ENCODE measurements around the gene NOA1. TPM values are rescaled to one million over a fixed set of nuclear protein-coding genes. Genes with fewer than 3 reads are reported as not detected.
A peak's percentile ranks its signal among the peaks of the same experiment; 100 is the strongest.

The NOA1 gene
- total and polyA plus RNA-seq, 10 of the 15 experiments (the other 5 are each of a cell fraction or from before 2014, with no cell fraction given) = 3.2 to 34.0 (median 17.6) TPM

GRCh38 chr4:56977321-56978012 is at the start of gene NOA1 (continued):
- TF ChIP-seq PBX3 (IDR thresholded peaks at IDR 0.05; ENCODE audit: insufficient replicate concordance, low read depth, low read length) (no peak), ZSCAN29 (IDR thresholded peaks at IDR 0.05) (no peak), CREB1 (IDR thresholded peaks at IDR 0.05; ENCODE audit: low read depth) (peak; percentile 70; the same call in 1 of the 2 replicates), SMAD5 (IDR thresholded peaks at IDR 0.05; ENCODE audit: low read depth) (peak; percentile 81; the same call in 1 of the 2 replicates), FOS (IDR thresholded peaks at IDR 0.05; ENCODE audit: borderline replicate concordance, extremely low read depth, insufficient read length) (no peak), TCF7 (IDR thresholded peaks at IDR 0.05; ENCODE audit: borderline replicate concordance) (no peak), SPI1 (IDR thresholded peaks at IDR 0.05; ENCODE audit: borderline replicate concordance, insufficient read depth, low read depth, low read length) (no peak), MYC (IDR thresholded peaks at IDR 0.05; ENCODE audit: insufficient read depth, insufficient read length, insufficient replicate concordance, low read length, severe bottlenecking) (no peak), HDAC6 (IDR thresholded peaks at IDR 0.05; ENCODE audit: unreplicated experiment) (no peak), SUPT20H (IDR thresholded peaks at IDR 0.05; ENCODE audit: borderline replicate concordance, control insufficient read depth, low read depth, low read length) (no peak), TCF12 (IDR thresholded peaks at IDR 0.05; ENCODE audit: low read depth, low read length) (no peak), BCL11A (IDR thresholded peaks at IDR 0.05; ENCODE audit: low read depth, low read length) (no peak), KAT2A (conservative IDR thresholded peaks at IDR 0.05; ENCODE audit: control insufficient read depth, low read depth, low read length) (no peak), IKZF2 (IDR thresholded peaks at IDR 0.05) (peak; percentile 44 to 71), HCFC1 (IDR thresholded peaks at IDR 0.05; ENCODE audit: low read length) (peak; percentile 39; the same call in 1 of the 2 replicates)
- TF ChIP-seq, protein P1, sequence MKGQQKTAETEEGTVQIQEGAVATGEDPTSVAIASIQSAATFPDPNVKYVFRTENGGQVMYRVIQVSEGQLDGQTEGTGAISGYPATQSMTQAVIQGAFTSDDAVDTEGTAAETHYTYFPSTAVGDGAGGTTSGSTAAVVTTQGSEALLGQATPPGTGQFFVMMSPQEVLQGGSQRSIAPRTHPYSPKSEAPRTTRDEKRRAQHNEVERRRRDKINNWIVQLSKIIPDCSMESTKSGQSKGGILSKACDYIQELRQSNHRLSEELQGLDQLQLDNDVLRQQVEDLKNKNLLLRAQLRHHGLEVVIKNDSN (IDR thresholded peaks at IDR 0.05; ENCODE audit: borderline replicate concordance, extremely low read length, insufficient read depth, low read depth, low read length) = no peak
- TF ChIP-seq, protein P2, sequence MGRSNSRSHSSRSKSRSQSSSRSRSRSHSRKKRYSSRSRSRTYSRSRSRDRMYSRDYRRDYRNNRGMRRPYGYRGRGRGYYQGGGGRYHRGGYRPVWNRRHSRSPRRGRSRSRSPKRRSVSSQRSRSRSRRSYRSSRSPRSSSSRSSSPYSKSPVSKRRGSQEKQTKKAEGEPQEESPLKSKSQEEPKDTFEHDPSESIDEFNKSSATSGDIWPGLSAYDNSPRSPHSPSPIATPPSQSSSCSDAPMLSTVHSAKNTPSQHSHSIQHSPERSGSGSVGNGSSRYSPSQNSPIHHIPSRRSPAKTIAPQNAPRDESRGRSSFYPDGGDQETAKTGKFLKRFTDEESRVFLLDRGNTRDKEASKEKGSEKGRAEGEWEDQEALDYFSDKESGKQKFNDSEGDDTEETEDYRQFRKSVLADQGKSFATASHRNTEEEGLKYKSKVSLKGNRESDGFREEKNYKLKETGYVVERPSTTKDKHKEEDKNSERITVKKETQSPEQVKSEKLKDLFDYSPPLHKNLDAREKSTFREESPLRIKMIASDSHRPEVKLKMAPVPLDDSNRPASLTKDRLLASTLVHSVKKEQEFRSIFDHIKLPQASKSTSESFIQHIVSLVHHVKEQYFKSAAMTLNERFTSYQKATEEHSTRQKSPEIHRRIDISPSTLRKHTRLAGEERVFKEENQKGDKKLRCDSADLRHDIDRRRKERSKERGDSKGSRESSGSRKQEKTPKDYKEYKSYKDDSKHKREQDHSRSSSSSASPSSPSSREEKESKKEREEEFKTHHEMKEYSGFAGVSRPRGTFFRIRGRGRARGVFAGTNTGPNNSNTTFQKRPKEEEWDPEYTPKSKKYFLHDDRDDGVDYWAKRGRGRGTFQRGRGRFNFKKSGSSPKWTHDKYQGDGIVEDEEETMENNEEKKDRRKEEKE (IDR thresholded peaks at IDR 0.05) = no peak
- TF ChIP-seq, protein P3, sequence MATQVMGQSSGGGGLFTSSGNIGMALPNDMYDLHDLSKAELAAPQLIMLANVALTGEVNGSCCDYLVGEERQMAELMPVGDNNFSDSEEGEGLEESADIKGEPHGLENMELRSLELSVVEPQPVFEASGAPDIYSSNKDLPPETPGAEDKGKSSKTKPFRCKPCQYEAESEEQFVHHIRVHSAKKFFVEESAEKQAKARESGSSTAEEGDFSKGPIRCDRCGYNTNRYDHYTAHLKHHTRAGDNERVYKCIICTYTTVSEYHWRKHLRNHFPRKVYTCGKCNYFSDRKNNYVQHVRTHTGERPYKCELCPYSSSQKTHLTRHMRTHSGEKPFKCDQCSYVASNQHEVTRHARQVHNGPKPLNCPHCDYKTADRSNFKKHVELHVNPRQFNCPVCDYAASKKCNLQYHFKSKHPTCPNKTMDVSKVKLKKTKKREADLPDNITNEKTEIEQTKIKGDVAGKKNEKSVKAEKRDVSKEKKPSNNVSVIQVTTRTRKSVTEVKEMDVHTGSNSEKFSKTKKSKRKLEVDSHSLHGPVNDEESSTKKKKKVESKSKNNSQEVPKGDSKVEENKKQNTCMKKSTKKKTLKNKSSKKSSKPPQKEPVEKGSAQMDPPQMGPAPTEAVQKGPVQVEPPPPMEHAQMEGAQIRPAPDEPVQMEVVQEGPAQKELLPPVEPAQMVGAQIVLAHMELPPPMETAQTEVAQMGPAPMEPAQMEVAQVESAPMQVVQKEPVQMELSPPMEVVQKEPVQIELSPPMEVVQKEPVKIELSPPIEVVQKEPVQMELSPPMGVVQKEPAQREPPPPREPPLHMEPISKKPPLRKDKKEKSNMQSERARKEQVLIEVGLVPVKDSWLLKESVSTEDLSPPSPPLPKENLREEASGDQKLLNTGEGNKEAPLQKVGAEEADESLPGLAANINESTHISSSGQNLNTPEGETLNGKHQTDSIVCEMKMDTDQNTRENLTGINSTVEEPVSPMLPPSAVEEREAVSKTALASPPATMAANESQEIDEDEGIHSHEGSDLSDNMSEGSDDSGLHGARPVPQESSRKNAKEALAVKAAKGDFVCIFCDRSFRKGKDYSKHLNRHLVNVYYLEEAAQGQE (IDR thresholded peaks at IDR 0.05; ENCODE audit: low read depth, low read length) = no peak
